GM19397 (cell line): ENCODE data around the gene TMEM184B.

Source experiments
- ATAC-seq: cut with Tn5 transposase; IDR thresholded peaks from one replicate; pipeline ENCODE4 v1.9.1; 2021; ENCODE audit warnings: mild to moderate bottlenecking, moderate library complexity; ENCODE audit not compliant: unreplicated experiment

The TMEM184B gene

GRCh38 chr22:38208551-38208968 lies 64.2 kb downstream of the TMEM184B start:
- no peak for ATAC-seq

DNA sequence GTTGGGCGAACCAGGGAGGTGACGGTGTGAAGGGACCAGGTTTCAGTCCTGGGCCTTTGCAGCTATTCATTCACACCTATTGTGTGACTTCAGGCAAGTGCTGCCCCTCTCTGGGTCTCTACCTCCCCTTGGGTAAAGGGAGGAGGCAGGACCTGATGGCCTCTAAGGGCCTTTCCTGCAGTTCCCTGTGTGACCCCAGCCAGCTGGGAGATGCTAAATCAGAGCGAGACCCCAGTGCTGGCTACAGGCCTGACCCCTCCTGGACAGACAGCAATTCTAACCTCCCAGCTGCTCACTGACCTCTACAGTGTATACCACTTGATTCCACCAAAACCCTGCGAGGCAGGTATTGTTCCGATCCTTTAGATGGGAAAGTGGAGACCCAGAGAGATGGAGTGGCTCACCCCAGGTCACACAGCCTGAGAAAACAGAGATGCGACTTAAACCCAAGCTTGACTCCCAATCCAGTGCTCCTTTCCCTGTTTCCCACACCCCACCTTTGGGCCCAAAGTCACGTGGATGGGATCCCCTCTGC lies 64.8 kb downstream of the TMEM184B start:
- ATAC-seq: no peak

GRCh38 chr22:38205261-38206128 lies 67.3 kb downstream of the TMEM184B start:
- ATAC-seq: no peak

DNA sequence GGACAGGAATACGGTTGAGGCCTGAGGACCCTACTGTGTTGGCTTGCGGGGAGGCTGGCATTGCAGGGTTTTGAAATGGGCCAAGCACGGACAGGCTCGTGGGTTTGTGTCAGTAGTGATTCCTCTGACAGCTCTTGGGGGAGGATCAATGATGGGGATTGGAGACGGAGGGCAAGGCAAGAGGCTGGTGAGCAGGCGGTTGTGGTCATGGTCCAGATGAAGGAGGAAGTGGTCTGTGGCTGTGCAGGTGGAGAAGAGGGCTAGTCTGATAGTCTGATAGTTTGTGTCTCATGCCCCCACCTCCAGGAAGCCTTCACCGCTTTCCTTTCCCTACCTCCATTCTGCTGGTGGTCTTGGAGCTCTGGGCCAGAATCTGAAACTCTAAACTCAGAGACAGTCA lies 68.0 kb downstream of the TMEM184B start:
- no peak for ATAC-seq

- ATAC-seq: no peak
These were observed 68.8 kb downstream of the TMEM184B start for GRCh38 chr22:38203855-38204514.

DNA sequence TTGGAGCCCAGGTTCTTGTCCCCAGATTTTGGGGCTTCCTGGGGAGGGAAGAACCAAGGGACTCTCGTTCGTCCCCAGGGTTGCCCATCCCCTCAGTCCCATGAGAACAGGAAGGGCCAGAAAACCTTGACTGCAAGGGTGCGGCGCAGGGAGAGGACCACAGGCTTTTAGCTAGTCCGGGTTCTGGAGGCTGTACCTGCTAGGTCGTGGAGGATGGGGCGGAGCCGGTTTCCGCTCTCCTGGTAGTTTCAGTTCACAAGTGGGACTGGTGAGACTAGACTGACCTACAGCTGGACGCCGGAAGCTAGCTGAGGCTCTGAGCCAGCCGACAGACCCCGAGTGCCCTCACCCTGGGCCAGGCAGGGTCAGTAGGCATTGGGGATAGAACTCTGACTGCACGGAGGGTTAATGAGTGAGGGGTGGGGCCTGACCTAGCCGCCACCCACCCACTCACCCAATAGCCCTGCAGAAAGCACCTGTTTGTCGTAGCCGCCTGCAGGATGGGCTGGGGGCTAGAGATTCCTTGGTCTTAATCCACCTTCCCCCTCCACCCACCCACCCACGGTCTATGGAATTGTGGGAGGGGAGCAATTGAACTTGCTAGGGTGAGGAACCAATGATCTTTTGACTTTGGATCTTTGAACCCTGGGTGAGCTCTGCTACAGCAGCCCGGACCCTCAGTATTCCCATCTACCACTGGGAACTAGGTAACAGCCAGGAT lies 69.6 kb downstream of the TMEM184B start:
- ATAC-seq: no peak

- ATAC-seq: peak; percentile 26
These were observed 70.2 kb downstream of the TMEM184B start for GRCh38 chr22:38202437-38203089.

GRCh38 chr22:38201711-38202436 lies 70.9 kb downstream of the TMEM184B start, which contains the start of gene MAFF:
MAFF (plus strand) TSS chr22:38201994; CDS start chr22:38213854, 11,860 bp downstream.
- peak; percentile 47 for ATAC-seq

DNA sequence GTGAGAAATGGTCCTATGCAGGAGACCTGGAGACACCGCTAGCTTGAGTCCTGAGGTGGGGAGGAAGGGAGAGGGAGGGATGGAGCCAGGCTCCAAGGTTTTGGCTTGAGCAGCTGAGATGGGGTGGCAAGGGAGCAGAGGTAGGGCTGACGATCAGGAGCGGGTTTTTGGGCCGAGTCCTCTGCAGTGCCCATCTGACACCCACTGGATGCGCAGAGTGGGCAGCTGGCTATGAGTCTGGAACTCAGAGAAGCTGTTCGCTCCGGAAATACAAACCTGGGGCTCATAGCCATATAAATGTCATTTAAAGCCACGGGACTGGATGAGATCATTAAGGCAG lies 71.5 kb downstream of the TMEM184B start:
- no peak for ATAC-seq

DNA sequence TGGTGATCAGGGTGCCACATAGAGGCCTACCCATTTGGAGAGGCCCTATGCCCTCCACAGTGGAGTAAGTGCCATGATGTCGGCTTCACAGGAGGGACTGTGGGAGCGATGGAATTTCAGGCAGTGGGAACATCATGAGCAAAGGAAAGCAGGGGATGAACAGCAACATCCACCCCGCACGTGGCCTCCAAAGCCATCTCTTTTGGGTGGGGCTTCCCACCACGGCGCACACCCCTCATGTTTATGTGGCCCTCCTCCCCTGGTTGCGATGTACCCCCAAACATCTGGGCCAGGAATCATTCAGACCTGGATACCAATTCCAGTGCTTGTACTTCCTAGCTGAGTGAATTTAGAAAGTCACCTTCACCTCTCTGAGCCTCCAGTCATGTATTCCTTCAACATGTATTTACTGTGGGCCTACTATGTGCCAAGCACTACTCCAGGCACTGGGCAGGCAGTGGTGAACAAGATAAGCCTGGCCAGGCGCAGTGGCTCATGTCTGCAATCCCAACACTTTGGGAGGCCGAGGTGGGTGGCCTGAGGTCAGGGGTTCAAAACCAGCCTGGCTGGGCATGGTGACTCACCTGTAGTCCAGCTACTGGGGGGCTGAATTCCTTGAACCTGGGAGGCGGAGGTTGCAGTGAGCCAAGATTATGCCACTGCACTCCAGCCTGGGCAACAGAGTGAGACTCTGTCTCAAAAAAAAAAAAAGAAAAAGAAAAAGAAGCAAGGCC lies 72.8 kb downstream of the TMEM184B start:
- no peak for ATAC-seq

- ATAC-seq: no peak
These were observed 75.9 kb downstream of the TMEM184B start for GRCh38 chr22:38196791-38197419.

DNA sequence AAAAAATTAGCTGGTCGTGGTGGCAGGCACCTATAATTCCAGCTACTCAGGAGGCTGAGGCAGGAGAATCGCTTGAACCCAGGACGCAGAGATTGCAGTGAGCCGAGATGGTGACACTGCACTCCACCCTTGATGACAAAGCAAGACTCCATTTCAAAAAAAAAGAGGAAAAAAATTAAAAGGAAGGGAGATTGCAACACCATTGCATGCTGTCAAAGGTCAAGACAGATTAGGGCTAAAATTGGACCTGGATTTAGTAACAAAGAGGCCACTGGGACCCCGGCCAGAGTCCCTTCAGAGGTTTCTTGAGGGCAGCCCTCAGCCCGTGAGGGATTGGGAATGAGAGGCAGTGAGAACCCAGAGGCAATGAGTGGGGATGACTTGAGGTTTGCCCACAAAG lies 79.2 kb downstream of the TMEM184B start:
- no peak for ATAC-seq

DNA sequence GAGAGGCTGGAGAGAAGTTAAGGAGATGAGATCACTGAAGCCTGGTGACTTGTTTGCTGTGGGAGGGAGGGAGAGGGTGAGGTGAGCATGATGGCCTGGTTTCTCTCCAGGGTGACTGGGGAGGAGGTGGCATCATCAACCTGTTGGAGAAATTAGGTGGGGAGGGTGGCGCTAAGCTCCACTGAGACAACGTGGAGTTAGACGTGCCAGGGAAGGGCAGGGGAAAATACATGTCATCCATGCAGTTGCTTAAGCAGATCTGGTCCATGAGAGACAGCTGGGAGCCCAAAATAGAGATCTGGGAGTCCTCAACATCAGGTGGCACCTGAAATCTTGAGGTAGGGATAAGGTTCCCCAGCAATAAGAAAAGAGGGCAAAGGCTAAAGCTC lies 80.3 kb downstream of the TMEM184B start:
- no peak for ATAC-seq

DNA sequence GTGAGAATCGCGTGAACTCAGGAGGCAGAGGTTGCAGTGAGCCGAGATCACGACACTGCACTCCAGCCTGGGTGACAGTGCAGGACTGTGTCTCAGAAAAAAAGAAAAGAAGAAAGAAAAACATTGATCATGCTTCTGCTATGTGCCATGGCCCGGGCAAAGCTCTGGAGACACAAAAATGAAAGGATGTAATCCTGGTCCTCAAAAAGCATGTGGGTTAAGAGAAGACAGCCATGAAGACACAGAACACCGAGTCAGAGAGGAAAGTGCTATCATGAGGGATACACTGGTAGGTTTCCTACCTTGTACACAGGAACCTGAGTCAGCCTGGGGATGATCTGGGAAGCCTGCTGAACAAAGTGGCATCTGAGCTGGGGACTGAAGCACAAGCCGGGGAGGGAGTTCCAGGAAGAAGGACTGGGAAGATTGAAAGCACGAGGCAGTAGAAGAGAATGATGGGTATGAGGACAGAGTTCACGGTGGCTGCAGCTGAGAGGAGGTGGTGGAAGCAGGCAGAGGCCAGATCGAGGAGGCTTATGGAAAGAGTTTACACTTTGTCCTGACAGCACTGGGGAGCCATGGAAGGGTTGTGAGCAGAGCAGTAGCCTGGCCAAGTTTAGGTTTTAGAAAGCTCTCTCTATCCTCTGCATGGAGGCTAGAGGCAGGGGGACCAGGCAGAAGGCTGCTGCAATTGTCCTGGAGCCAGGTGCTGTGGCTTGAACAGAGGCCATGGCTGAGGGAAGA lies 80.9 kb downstream of the TMEM184B start:
- ATAC-seq: no peak

- no peak for ATAC-seq
These were observed 81.8 kb downstream of the TMEM184B start for GRCh38 chr22:38191055-38191454.

DNA sequence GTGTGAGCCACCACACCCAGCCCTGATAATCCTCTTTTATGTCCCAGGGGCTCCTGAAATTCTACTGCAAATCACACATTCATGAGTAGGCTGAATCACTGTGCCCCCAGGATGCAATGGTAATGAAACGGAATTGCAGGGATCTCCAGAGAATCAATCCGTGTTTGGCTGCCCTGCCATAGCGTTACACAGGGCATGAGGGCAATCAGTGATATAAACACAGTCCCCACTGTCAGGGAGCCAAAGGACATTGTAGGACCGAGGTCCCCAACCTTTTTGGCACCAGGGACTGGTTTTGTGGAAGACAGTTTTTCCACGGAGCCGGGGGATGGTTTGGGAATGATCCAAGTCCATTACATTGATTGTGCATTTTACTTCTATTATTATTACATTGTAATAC lies 82.2 kb downstream of the TMEM184B start:
- no peak for ATAC-seq

DNA sequence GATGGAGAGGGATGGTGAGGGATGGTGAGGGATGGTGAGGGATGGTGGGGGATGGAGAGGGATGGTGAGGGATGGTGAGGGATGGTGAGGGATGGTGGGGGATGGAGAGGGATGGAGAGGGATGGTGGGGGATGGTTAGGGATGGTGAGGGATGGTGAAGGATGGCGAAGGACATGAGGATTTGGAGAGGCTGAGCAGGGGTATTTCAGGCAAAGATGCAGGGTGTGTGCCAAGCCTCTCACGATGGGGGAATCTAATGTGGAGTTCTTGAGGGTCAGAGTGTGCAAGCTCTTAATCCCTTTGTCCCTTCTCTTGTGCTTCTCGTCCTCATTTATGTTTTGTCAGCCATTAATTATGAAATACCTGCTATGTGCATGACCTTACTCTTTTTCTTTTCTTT lies 83.7 kb downstream of the TMEM184B start:
- ATAC-seq: no peak

DNA sequence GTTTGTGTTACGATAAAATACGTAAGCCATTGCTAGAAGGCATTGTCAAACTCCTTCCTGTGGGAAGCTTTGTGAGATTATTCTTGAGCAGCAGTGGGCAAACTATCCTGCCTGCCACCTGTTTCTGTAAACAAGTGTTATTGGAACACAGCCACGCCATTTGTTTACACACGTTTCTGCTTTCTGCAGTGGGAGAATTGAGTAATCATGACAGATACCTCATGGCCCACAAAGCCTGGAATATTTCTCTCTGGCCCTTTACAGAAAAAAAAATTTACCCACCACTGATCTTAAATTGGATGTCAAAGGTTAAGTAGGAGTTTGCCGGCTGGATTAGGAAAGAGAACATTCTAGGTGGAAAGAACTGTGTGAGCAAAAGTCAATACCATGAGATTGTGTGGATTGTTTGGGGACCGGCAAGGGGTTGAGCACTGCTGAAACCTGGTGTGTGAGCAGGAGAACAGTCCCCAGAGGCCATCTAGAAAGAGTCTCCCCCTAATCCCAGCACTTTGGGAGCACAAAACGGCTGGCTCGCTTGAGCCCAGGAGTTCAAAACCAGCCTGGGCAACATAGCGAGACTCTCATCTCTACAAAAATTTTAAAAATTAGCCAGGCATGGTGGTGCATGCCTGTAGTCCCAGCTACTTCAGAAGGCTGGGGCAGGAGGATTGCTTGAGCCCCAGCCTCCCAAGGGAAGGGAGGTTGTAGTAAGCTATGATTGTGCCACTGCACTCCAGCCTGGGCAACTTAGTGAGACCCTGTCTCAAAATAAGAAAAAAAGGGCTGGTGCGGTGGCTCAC lies 85.2 kb downstream of the TMEM184B start:
- no peak for ATAC-seq
